ENCODE data around the gene SLC44A2. TPM values are rescaled to one million over a fixed set of nuclear protein-coding genes. Genes with fewer than 3 reads are reported as not detected.

SLC44A2 gene
- total and polyA plus RNA-seq, 2 of the 13 experiments (the other 11 are each of a cell fraction or from before 2014, with no cell fraction given) = 2.4 to 5.6 TPM

DNA sequence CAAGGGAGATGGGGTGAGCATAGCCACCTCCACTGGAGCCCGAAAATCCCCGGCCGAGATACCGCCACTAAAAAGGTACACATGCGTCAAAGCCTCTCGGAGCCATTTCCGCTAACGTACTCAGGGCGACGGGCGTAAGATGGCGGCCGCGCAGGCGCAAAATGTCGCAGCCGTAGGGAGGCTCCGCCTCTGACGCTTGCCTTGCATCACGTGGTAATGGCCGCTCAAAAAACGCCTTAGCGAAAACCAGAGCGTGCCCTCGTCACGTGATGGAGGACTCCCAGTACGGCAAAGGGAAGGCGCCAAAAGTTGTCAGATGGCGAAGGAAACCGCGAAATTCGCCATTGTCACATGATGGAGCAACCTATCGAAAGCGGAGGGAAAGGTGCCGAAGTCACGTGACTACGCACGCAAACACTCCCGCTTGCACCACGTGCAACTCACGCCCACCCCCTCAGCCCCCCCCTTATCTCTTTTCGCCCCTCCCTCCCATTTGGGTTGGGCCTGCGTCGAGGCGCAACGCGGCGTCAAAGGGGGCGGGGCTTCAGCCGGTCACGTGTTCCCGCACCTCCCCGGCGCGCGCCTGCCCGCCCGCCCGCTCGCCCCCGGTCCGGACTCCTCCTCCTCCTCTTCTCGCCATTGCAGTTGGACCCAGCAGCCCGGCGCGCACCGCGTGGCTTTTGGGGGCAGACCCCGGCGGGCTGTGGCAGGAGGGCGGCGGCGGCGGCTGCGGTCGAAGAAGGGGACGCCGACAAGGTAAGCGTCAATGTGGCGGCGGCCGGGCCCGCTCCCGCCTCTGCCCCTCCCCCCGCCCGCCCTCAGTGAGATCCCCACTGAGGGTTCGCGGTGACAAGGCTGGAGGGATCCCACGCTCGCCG is 28.6 kb downstream of the SLC44A2 start, which contains the start of gene ILF3 (continued):
- TF ChIP-seq, protein P1, sequence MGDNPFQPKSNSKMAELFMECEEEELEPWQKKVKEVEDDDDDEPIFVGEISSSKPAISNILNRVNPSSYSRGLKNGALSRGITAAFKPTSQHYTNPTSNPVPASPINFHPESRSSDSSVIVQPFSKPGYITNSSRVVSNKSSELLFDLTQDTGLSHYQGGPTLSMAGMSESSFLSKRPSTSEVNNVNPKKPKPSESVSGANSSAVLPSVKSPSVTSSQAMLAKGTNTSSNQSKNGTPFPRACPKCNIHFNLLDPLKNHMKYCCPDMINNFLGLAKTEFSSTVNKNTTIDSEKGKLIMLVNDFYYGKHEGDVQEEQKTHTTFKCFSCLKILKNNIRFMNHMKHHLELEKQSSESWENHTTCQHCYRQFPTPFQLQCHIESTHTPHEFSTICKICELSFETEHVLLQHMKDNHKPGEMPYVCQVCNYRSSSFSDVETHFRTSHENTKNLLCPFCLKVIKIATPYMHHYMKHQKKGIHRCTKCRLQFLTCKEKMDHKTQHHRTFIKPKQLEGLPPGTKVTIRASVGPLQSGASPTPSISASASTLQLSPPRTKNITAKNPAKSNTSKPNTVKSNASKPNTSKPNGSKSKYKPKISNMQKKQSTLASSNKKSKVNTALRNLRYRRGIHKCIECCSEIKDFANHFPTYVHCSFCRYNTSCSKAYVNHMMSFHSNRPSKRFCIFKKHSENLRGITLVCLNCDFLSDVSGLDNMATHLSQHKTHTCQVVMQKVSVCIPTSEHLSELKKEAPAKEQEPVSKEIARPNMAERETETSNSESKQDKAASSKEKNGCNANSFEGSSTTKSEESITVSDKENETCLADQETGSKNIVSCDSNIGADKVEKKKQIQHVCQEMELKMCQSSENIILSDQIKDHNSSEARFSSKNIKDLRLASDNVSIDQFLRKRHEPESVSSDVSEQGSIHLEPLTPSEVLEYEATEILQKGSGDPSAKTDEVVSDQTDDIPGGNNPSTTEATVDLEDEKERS (CRISPR knock-in tag; IDR thresholded peaks at IDR 0.05) = peak; percentile 77
- no peak for TF ChIP-seq NBN (conservative IDR thresholded peaks at IDR 0.05)
- TF ChIP-seq ZNF124 (CRISPR knock-in tag; IDR thresholded peaks at IDR 0.05) = peak; percentile 69; the same call in 1 of the 2 replicates
- TF ChIP-seq, protein P2, sequence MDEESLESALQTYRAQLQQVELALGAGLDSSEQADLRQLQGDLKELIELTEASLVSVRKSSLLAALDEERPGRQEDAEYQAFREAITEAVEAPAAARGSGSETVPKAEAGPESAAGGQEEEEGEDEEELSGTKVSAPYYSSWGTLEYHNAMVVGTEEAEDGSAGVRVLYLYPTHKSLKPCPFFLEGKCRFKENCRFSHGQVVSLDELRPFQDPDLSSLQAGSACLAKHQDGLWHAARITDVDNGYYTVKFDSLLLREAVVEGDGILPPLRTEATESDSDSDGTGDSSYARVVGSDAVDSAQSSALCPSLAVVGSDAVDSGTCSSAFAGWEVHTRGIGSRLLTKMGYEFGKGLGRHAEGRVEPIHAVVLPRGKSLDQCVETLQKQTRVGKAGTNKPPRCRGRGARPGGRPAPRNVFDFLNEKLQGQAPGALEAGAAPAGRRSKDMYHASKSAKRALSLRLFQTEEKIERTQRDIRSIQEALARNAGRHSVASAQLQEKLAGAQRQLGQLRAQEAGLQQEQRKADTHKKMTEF (CRISPR knock-in tag; IDR thresholded peaks at IDR 0.05) = peak; percentile 95
- TF ChIP-seq ZNF501 (CRISPR knock-in tag; IDR thresholded peaks at IDR 0.05) = no peak
- TF ChIP-seq ZBTB43 (CRISPR knock-in tag; conservative IDR thresholded peaks at IDR 0.05) = no peak
- TF ChIP-seq MTF1 (CRISPR knock-in tag; IDR thresholded peaks at IDR 0.05) = no peak; the same call in 1 of the 2 replicates
- TF ChIP-seq GTF2F1 (IDR thresholded peaks at IDR 0.05; ENCODE audit: low read length) = peak; percentile 94
- peak; percentile 29; the same call in 1 of the 2 replicates for TF ChIP-seq EED (CRISPR knock-in tag; IDR thresholded peaks at IDR 0.05)
- TF ChIP-seq CBX2 (IDR thresholded peaks at IDR 0.05; ENCODE audit: low read depth, low read length) = no peak
- TF ChIP-seq CBX2 (CRISPR knock-in tag; IDR thresholded peaks at IDR 0.05; ENCODE audit: low read depth) = no peak
- TF ChIP-seq ATF6 (CRISPR knock-in tag; conservative IDR thresholded peaks at IDR 0.05) = 0 out of 2 replicates have a peak, but pooled peaks have one; percentile 84
- peak; percentile 98 for TF ChIP-seq IRF2 (CRISPR knock-in tag; IDR thresholded peaks at IDR 0.05)
- peak; percentile 71; the same call in 1 of the 2 replicates for TF ChIP-seq KLF15 (CRISPR knock-in tag; IDR thresholded peaks at IDR 0.05; ENCODE audit: borderline replicate concordance)
- TF ChIP-seq ZBTB49 (CRISPR knock-in tag; IDR thresholded peaks at IDR 0.05; ENCODE audit: borderline replicate concordance) = no peak
- TF ChIP-seq ZNF383 (CRISPR knock-in tag; IDR thresholded peaks at IDR 0.05; ENCODE audit: borderline replicate concordance) = no peak
- peak; percentile 66; the same call in 1 of the 2 replicates for TF ChIP-seq CHCHD3 (CRISPR knock-in tag; IDR thresholded peaks at IDR 0.05)
- TF ChIP-seq TEF (CRISPR knock-in tag; IDR thresholded peaks at IDR 0.05) = no peak

Measured in HepG2 (cell line).